LNCaP clone FGC (cell line): Measurements from ENCODE around the gene CRYL1.

Experiments used
- DNase-seq: peaks from one replicate; pipeline ENCODE4 v3.0.0-alpha.2; 2011; ENCODE audit warnings: low read depth
- H3K4me3 ChIP-seq: 2 replicates; pipeline ENCODE4 v1.5.1; 2011; ENCODE audit warnings: mild to moderate bottlenecking, low read depth, low read length, control low read depth
- TF ChIP-seq, protein P1 (sequence below): IDR thresholded peaks from 2 replicates; pipeline ENCODE4 v1.5.1; 2012; ENCODE audit warnings: mild to moderate bottlenecking; ENCODE audit not compliant: control insufficient read depth, insufficient read depth; ENCODE audit errors: extremely low read depth

The CRYL1 gene

DNA sequence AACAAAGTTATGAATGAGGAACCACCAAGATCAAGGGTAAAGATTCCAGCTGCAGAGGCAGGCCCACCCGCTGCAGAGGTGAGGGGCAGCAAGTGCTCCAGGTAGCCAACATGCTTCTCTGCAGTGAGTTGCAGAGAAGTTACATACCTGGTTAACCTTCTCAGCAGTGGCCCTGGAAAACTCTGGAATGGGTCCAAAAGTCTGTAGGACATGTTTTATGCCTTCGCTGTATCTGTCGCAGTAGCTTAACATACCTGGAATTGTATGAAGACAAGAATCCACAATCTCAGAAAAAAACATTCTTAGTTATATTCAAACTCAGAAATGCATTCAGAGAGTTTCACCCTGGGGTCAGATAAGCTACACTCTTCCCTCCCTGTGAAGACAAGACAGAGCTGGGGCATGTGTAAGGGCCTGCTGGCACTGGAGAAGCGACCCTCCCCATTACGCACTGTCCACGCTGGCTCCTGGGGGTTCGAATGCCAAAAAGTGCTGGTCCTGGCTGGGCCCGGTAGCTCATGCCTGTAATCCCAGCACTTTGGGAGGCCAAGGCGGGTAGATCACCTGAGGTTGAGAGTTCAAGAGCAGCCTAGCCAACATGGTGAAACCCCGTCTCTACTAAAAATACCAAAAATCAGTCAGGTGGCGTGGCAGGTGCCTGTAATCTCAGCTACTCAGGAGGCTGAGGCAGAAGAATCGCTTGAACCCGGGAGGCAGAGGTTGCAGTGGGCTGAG lies 121.0 kb downstream of the CRYL1 start:
- no peak for DNase-seq
- no peak overlapping the region for H3K4me3 ChIP-seq
- TF ChIP-seq, protein P1, sequence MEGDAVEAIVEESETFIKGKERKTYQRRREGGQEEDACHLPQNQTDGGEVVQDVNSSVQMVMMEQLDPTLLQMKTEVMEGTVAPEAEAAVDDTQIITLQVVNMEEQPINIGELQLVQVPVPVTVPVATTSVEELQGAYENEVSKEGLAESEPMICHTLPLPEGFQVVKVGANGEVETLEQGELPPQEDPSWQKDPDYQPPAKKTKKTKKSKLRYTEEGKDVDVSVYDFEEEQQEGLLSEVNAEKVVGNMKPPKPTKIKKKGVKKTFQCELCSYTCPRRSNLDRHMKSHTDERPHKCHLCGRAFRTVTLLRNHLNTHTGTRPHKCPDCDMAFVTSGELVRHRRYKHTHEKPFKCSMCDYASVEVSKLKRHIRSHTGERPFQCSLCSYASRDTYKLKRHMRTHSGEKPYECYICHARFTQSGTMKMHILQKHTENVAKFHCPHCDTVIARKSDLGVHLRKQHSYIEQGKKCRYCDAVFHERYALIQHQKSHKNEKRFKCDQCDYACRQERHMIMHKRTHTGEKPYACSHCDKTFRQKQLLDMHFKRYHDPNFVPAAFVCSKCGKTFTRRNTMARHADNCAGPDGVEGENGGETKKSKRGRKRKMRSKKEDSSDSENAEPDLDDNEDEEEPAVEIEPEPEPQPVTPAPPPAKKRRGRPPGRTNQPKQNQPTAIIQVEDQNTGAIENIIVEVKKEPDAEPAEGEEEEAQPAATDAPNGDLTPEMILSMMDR = no peak

DNA sequence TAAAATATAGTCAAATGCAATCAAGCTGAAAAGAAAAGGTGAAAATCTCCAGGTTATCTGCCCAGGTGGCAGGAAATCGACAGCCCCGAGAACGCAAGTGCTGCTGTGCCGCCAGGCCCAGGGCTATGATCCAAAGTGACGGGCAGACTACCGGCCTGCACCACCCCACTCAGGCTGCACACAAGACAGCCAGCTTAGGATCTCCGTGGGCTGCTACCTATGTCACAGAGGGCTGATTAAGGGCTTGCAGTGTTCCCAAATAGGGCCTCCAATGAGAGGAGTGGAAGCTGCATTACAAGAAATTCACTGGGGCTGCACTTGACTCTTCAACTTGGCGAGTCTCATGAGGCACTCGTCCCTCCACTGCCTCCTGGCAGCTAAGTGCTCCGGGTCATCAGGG lies 121.8 kb downstream of the CRYL1 start:
- TF ChIP-seq, protein P1 = no peak
- no peak for DNase-seq
- no peak overlapping the region for H3K4me3 ChIP-seq

DNA sequence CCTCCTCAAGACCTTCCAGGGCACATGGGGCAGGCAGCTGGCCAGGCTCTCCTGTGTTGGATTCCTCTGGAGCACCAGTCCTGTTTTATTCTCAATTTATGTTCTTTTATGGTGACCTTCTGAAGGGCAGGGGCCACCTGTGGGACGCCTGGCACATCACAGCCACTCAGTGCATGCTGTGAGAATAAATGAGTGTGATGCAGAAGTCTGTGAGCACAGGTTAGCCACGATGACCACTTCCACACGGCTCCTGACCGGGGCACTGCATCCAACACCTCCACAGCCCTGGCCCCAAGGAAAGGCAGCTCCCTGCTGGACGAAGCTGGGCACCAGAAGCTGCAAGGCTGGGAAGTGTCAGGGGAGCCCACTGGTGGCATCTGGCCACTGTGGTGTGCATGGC lies 122.8 kb downstream of the CRYL1 start:
- H3K4me3 ChIP-seq = no peak overlapping the region
- DNase-seq = no peak
- TF ChIP-seq, protein P1 = no peak

DNA sequence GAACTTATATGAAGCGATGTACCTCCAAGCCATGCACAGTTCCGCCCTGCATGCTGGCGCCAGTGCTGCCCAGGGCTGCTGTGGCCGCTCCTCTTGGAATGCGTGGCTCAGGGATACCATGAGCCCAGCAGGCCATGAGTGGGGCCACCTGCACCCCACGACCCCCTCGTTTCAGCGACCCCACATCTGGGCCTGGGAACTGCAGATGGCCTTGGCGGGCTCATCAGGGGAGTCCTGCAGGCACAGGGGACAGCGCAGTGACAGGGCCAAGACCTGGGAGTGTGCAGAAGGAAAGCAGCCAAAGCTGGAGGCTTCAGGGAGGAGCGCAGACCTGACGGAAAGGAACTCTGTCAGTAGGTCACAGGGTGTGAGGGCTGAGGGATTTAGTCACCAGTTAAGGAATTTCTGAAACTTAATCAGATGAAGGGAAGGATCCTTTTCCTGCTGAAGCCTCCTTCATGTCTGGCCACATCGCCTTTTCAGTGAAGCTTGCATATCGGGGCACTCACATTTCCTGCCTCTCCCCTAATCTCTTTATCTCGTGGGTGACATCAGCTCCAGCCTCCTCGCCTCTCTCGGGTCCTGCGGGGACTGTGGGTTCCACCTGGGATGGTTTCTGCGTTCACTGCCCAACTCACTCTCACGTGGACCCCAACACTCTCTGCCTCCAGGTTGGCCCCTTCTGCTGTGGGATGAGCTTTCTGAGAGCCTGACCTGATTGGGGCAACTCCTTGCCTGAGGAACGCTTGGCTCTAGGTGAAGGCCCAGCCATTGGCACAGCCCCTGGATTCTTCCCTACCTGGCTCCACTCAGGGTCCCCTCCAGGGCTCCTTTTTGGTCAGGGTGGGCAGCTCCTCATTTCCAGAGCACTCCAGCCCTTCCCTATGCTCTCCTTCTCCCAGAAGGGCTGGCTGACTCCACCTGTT lies 123.5 kb downstream of the CRYL1 start:
- no peak for DNase-seq
- TF ChIP-seq, protein P1 = no peak
- H3K4me3 ChIP-seq = no peak overlapping the region

DNA sequence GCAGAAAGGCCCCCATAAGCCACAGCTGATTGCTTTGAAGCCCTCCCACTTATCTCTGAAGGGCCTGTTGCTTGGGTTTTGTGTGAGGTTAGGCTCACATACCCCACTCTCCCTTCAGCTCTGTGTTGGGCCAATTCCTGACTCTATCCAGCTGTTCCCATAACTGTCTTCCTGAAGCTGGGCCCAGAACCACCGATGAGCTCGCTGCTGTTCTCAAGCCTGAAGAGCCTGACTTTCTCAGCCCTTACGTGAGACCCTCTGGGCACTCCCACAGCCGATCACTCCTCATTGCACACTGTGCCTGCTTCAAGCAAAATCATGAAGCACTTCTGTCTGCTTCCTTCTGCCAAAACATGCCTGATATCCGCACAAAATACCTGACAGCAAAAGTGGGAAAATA lies 124.1 kb downstream of the CRYL1 start:
- DNase-seq = no peak
- TF ChIP-seq, protein P1 = no peak
- no peak overlapping the region for H3K4me3 ChIP-seq

DNA sequence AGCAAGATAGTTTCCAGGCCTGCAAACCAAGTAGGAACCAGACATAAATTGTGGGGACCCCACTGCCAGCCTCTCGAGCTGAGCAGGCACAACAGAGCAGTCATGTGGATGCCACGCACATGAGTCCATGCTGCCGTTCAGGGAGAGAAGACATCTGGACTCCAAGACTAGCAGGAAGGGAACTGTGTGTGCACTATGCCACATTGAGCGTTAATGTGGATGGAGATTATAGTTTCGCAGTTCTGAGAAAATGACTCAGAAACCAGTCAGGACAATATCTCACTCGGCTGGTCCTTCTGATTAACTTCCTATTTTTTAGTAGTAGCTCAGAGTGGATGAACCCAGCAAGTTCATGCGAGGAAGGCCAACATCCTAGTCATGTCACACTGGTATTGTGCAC lies 124.9 kb downstream of the CRYL1 start:
- no peak for DNase-seq
- no peak overlapping the region for H3K4me3 ChIP-seq
- TF ChIP-seq, protein P1 = no peak

DNA sequence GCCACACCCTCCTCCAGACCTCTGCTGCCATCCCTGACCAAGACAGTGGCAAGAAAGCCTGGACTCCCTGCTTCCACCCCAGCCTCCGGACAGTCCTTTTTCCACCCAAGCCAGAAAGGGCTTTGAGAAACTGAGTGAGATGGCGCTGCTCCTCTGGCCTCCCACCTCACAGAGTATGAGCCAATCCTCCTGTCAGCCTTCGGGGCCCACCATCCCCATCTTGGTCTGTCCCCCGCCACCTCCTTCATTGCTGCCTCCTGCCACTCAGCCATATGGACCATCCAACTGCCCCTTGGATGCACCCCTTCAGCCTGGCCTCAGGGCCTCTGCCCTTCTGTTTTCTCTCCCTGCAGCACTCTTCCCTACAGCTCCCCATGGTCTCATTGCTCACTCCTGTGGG lies 125.7 kb downstream of the CRYL1 start:
- TF ChIP-seq, protein P1 = no peak
- DNase-seq = no peak
- no peak overlapping the region for H3K4me3 ChIP-seq
